Measurements from ENCODE around the gene CDC16.
"Not testable (repeated sequence)": the region's sequence is repeated elsewhere in the genome, so short reads cannot be mapped to it uniquely, and the experiment has no call there.

The CDC16 gene

GRCh38 chr13:114263578-114263977 is 28.9 kb downstream of the CDC16 start:
- TF ChIP-seq, protein P1, sequence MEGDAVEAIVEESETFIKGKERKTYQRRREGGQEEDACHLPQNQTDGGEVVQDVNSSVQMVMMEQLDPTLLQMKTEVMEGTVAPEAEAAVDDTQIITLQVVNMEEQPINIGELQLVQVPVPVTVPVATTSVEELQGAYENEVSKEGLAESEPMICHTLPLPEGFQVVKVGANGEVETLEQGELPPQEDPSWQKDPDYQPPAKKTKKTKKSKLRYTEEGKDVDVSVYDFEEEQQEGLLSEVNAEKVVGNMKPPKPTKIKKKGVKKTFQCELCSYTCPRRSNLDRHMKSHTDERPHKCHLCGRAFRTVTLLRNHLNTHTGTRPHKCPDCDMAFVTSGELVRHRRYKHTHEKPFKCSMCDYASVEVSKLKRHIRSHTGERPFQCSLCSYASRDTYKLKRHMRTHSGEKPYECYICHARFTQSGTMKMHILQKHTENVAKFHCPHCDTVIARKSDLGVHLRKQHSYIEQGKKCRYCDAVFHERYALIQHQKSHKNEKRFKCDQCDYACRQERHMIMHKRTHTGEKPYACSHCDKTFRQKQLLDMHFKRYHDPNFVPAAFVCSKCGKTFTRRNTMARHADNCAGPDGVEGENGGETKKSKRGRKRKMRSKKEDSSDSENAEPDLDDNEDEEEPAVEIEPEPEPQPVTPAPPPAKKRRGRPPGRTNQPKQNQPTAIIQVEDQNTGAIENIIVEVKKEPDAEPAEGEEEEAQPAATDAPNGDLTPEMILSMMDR (IDR thresholded peaks at IDR 0.05; ENCODE audit: control extremely low read depth, extremely low read depth, low read depth, missing control alignments): no peak
- ChIA-PET POLR2A (no interaction called here), CTCF (no interaction called here)
- no peak for DNase-seq (ENCODE audit: extremely low spot score)

- DNase-seq (ENCODE audit: extremely low spot score); POLR2A ChIA-PET: not testable (repeated sequence)
- CTCF ChIA-PET: interaction anchor here (1.3 kb wide), 1 partner anchor 19 kb away, joined by 3 read pairs; no protein-coding TSS in a partner anchor
Measured at GRCh38 chr13:114264313-114264712, 29.6 kb downstream of the CDC16 start.

GRCh38 chr13:114264886-114265611 is 30.4 kb downstream of the CDC16 start:
- TF ChIP-seq, protein P1 (IDR thresholded peaks at IDR 0.05; ENCODE audit: control extremely low read depth, extremely low read depth, low read depth, missing control alignments): no peak
- no peak for DNase-seq (ENCODE audit: extremely low spot score)
- ChIA-PET POLR2A (no interaction called here), CTCF (interaction anchor here (1.3 to 2.0 kb wide), 2 partner anchors 19 to 45 kb away, joined by 3 to 5 read pairs; no protein-coding TSS in a partner anchor)

DNA sequence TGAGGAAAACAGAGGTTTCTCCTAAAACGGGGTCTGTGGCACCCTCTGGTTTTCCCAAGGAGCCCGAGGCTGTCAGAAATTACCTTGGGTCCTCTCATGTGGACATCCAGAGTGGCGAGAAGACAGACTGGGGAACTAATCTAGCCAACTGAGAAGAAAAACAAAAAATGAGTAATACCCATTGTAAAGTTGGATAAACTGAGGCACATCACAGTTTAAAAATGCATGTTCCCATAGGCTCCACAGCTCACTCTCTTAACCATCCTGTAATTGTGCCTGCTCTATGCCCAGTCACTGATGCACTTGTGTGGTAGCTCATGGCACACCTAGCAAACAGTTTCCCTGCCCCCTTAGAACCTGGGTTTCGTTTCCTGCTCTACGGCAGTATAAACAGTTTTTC is 31.5 kb downstream of the CDC16 start:
- POLR2A ChIA-PET: no interaction called here
- CTCF ChIA-PET: interaction anchor here (1.3 to 2.0 kb wide), 2 partner anchors 14 to 44 kb away, joined by 3 to 5 read pairs; no protein-coding TSS in a partner anchor
- TF ChIP-seq, protein P1 (IDR thresholded peaks at IDR 0.05; ENCODE audit: control extremely low read depth, extremely low read depth, low read depth, missing control alignments): no peak
- DNase-seq (ENCODE audit: extremely low spot score): no peak

GRCh38 chr13:114268344-114269280 is 33.9 kb downstream of the CDC16 start:
- ChIA-PET POLR2A (no interaction called here), CTCF (interaction anchor here (0.7 to 2.4 kb wide), 3 partner anchors 11 to 16 kb away, joined by 3 to 6 read pairs (median 5); partner anchors contain the start of gene UPF3A)
- no peak for DNase-seq (ENCODE audit: extremely low spot score)
- TF ChIP-seq, protein P1 (IDR thresholded peaks at IDR 0.05; ENCODE audit: control extremely low read depth, extremely low read depth, low read depth, missing control alignments): no peak

DNA sequence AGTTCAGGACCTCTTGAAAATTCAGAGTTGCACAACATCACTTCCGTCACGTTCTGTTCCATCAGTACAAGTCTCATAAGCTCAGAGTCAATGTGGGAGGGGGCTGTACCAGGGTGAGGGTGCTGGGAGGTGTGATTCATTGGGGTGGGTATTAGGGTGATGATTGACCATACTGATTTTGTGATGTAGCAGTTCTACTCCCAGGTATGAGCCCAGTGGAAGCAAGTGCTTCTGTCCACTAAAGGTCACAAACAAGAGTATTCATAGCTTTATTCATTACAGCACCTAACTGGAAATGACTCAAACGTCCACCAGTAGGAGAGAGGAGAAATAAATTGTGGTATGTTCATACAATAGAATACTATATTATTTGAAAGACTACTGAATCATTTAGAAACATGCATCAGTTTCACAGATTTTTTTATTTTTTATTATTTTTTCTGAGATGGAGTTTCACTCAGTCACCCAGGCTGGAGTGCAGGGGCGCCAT is 34.6 kb downstream of the CDC16 start:
- POLR2A ChIA-PET: no interaction called here
- CTCF ChIA-PET: interaction anchor here (1.5 to 2.4 kb wide), 2 partner anchors 10 to 17 kb away, joined by 5 to 6 read pairs; no protein-coding TSS in a partner anchor
- no peak for DNase-seq (ENCODE audit: extremely low spot score)
- TF ChIP-seq, protein P1 (IDR thresholded peaks at IDR 0.05; ENCODE audit: control extremely low read depth, extremely low read depth, low read depth, missing control alignments): no peak
